Gastrocnemius medialis (tissue), 4 donors: ENCODE results near the gene NLRP5. TPM values are rescaled to one million over a fixed set of nuclear protein-coding genes. Genes with fewer than 3 reads are reported as not detected.

Source experiments
- ATAC-seq, 2 donors: fragments of 150-250 bp; one replicate each; pipeline ENCODE4 v1.9.1; 2016
- DNase-seq, 2 donors: peaks; one replicate each; pipeline ENCODE4 v3.0.0-alpha.2; 2019
- H3K27ac ChIP-seq, 4 donors: fragments of 200-600 bp; sonication (generic); 1 replicate in 1 of 4; 2 replicates in 3 of 4; pipeline ENCODE4 v1.5.1; 2016 to 2018; ENCODE audit warnings: mild to moderate bottlenecking in 2 of 4, moderate library complexity in 1 of 4
- H3K27me3 ChIP-seq, 3 donors: fragments of 200-600 bp; sonication (generic) in 2 of 3; 1 replicate in 1 of 3; 2 replicates in 2 of 3; pipeline versions ENCODE4 v1.5.1 to v1.6.0; 2016 to 2019; ENCODE audit warnings: mild to moderate bottlenecking in 1 of 3, moderate library complexity in 1 of 3
- H3K36me3 ChIP-seq, 2 donors: fragments of 200-600 bp; sonication (generic) in 1 of 2; one replicate each; pipeline ENCODE4 v1.5.1; 2017 to 2018
- H3K4me1 ChIP-seq, 2 donors: fragments of 200-600 bp; sonication (generic) in 1 of 2; one replicate each; pipeline ENCODE4 v1.5.1; 2016 to 2017; ENCODE audit warnings: mild to moderate bottlenecking in 2 of 2
- H3K4me3 ChIP-seq, 4 donors: fragments of 200-600 bp; sonication (generic) in 3 of 4; 1 replicate in 1 of 4; 2 replicates in 3 of 4; pipeline ENCODE4 v1.5.1; 2016 to 2019; ENCODE audit warnings: mild to moderate bottlenecking in 2 of 4
- H3K9me3 ChIP-seq, 3 donors: fragments of 200-600 bp; sonication (generic) in 2 of 3; 1 replicate in 1 of 3; 2 replicates in 2 of 3; pipeline ENCODE4 v1.5.1; 2016 to 2019
- CTCF ChIP-seq, 5 experiments: fragments of 450-650 bp in 3 of 5; fragments of 200-600 bp in 2 of 5; sonication (generic) in 2 of 5; IDR thresholded peaks in 4 of 5; conservative IDR thresholded peaks in 1 of 5; 1 replicate in 4 of 5; 2 replicates in 1 of 5; pipeline ENCODE4 v1.5.1; 2016 to 2019; ENCODE audit warnings: antibody characterized with exemption in 5 of 5, mild to moderate bottlenecking in 3 of 5, moderate library complexity in 3 of 5
- POLR2A ChIP-seq, 2 donors: fragments of 450-650 bp; IDR thresholded peaks; one replicate each; pipeline ENCODE4 v1.6.1; 2017; ENCODE audit warnings: antibody characterized with exemption in 2 of 2, mild to moderate bottlenecking in 2 of 2, moderate library complexity in 2 of 2
- in situ Hi-C, 4 donors: fragments of 200-750 bp; cut with MboI; loops; one replicate each; pipeline versions ENCODE4 v1.15.0 to v1.8.0; 2017; ENCODE audit warnings: low sequenced_read_pairs in 4 of 4
- intact Hi-C: fragments of 100-400 bp; cut with DNase I; formaldehyde crosslinking; loops from one replicate; pipeline ENCODE4 v1.15.1; 2023; ENCODE audit warnings: low total_unique reads
- total RNA-seq, 4 donors: library from RNA; depleted of rRNA; stranded (reverse); fragments of >200 nt; gene quantifications; one replicate each; pipeline versions ENCODE4 v1.1.0 to v1.2.3, GENCODE V29; 2016

The NLRP5 gene
- total RNA-seq, 4 donors from 2014 or later = not detected

- no peak overlapping the region for H3K4me3 ChIP-seq
- peak overlapping the region in 1 of 4 donors; percentile 70 for H3K27ac ChIP-seq
- intact Hi-C loops = no loop called here
- no peak for ATAC-seq
- in situ Hi-C loops = no loop called here
- H3K4me1 ChIP-seq = peaks cover 6 to 8% of the 10 kb centered on the region in 2 donors
- no peaks in the 10 kb centered on the region for H3K27me3 ChIP-seq
- no peak for TF ChIP-seq POLR2A (IDR thresholded peaks at IDR 0.05)
- no peak for TF ChIP-seq CTCF (IDR thresholded peaks at IDR 0.05 in 4 of 5, conservative IDR thresholded peaks at IDR 0.05 in 1 of 5)
- DNase-seq = no peak
- H3K9me3 ChIP-seq = no peaks in the 10 kb centered on the region
- peaks cover 0 to 6% of the 10 kb centered on the region in 2 donors for H3K36me3 ChIP-seq
These were observed 102.8 kb downstream of the NLRP5 start for GRCh38 chr19:56089344-56089743.

GRCh38 chr19:56091066-56091490 lies 104.5 kb downstream of the NLRP5 start:
- Histone ChIP-seq H3K4me3 (no peak overlapping the region), H3K36me3 (peaks cover 0 to 6% of the 10 kb centered on the region in 2 donors), H3K9me3 (no peaks in the 10 kb centered on the region), H3K4me1 (peaks cover 6 to 8% of the 10 kb centered on the region in 2 donors), H3K27ac (peak overlapping the region; percentile 70 to 76 (median 70)), H3K27me3 (no peaks in the 10 kb centered on the region)
- TF ChIP-seq CTCF (IDR thresholded peaks at IDR 0.05 in 4 of 5, conservative IDR thresholded peaks at IDR 0.05 in 1 of 5) (no peak), POLR2A (IDR thresholded peaks at IDR 0.05) (peak; percentile 31)
- peak; percentile 90 to 91 for ATAC-seq
- intact Hi-C loops (no loop called here), in situ Hi-C loops (no loop called here)
- DNase-seq = peak in 1 of 2 donors; percentile 56

- in situ Hi-C loops = no loop called here
- Histone ChIP-seq H3K36me3 (peaks cover 0 to 6% of the 10 kb centered on the region in 2 donors), H3K27ac (peak overlapping the region; percentile 70 to 76 (median 70)), H3K4me1 (peaks cover 6 to 8% of the 10 kb centered on the region in 2 donors), H3K27me3 (no peaks in the 10 kb centered on the region), H3K9me3 (no peaks in the 10 kb centered on the region), H3K4me3 (no peak overlapping the region)
- intact Hi-C loops = no loop called here
- DNase-seq (no peak), ATAC-seq (no peak)
- no peak for TF ChIP-seq CTCF (IDR thresholded peaks at IDR 0.05 in 4 of 5, conservative IDR thresholded peaks at IDR 0.05 in 1 of 5)
- TF ChIP-seq POLR2A (IDR thresholded peaks at IDR 0.05) = no peak
These were observed 105.4 kb downstream of the NLRP5 start for GRCh38 chr19:56091751-56092546.

DNA sequence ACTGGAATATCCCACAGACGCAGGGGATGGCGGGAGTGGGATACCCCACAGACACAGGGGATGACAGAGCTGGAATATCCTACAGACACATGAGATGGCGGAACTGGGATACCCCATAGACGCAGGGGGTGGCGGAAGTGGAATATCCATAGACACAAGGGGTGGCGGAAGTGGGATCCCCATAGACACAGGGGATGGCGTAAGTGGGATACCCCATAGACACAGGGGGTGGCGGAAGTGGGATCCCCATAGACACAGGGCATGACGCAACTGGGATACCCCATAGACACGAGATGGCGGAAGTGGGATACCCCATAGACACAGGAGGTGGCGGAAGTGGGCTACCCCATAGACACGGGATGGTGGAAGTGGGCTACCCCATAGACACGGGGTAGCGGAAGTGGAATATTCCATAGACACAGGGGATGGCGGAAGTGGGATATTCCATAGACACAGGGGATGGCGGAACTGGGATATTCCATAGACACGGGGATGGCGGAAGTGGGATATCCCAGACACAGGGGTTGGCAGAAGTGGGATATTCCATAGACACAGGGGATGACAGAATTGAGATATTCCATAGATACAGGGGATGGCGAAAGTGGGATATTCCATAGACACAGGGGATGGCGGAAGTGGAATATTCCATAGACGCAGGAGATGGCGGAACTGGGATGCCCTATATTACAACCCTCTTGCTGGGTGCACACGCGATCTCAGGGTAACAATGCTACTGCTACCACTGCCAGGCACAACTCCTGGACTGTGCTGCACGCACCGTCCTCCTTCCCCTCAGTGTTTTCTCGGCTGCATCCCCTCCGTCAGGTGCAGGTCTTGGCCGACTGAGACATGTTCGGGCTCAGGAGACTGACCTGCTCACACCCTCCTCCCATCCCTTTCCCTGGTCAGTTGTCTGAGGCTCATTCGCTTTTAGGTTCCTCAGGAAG lies 106.4 kb downstream of the NLRP5 start:
- Histone ChIP-seq H3K27ac (no peak overlapping the region), H3K27me3 (no peaks in the 10 kb centered on the region), H3K4me1 (peaks cover 6 to 8% of the 10 kb centered on the region in 2 donors), H3K4me3 (no peak overlapping the region), H3K36me3 (peaks cover 0 to 6% of the 10 kb centered on the region in 2 donors), H3K9me3 (no peaks in the 10 kb centered on the region)
- intact Hi-C loops (no loop called here), in situ Hi-C loops (no loop called here)
- no peak for ATAC-seq
- no peak for DNase-seq
- TF ChIP-seq POLR2A (IDR thresholded peaks at IDR 0.05) (no peak), CTCF (IDR thresholded peaks at IDR 0.05 in 4 of 5, conservative IDR thresholded peaks at IDR 0.05 in 1 of 5) (no peak)
